ENCODE results near the gene BAZ1A.
"Not testable (repeated sequence)": the region's sequence is repeated elsewhere in the genome, so short reads cannot be mapped to it uniquely, and the experiment has no call there.

The BAZ1A gene

GRCh38 chr14:34857689-34858449, 17.3 kb downstream of the BAZ1A start:
- DNase-seq, result peak; percentile 73

GRCh38 chr14:34853041-34853440, 22.1 kb downstream of the BAZ1A start:
- DNase-seq, result no peak

GRCh38 chr14:34851395-34851794, 23.8 kb downstream of the BAZ1A start:
- no peak for DNase-seq

GRCh38 chr14:34845869-34846268, 29.3 kb downstream of the BAZ1A start:
- no peak for DNase-seq

- peak; percentile 90 for DNase-seq
Observed at GRCh38 chr14:34843011-34843554, 32.1 kb downstream of the BAZ1A start.

- no peak for DNase-seq
Observed at GRCh38 chr14:34837801-34838322, 37.3 kb downstream of the BAZ1A start.

- no peak for DNase-seq
Observed at GRCh38 chr14:34835312-34835711, 39.8 kb downstream of the BAZ1A start.

- DNase-seq, result no peak
Observed at GRCh38 chr14:34833549-34834523, 41.3 kb downstream of the BAZ1A start.

- DNase-seq, result no peak
Observed at GRCh38 chr14:34826661-34827060, 48.5 kb downstream of the BAZ1A start.

- no peak for DNase-seq
Observed at GRCh38 chr14:34824826-34825225, 50.3 kb downstream of the BAZ1A start.

GRCh38 chr14:34824256-34824655, 50.9 kb downstream of the BAZ1A start:
- no peak for DNase-seq

GRCh38 chr14:34817768-34818167, 57.4 kb downstream of the BAZ1A start:
- DNase-seq, result no peak

- no peak for DNase-seq
Observed at GRCh38 chr14:34810028-34810427, 65.1 kb downstream of the BAZ1A start.

- no peak for DNase-seq
Observed at GRCh38 chr14:34806257-34806656, 68.9 kb downstream of the BAZ1A start.

- no peak for DNase-seq
Observed at GRCh38 chr14:34804933-34805332, 70.2 kb downstream of the BAZ1A start.

GRCh38 chr14:34798861-34799260, 76.3 kb downstream of the BAZ1A start:
- DNase-seq, result not testable (repeated sequence)

GRCh38 chr14:34797747-34798583, 77.2 kb downstream of the BAZ1A start:
- DNase-seq, result no peak

GRCh38 chr14:34796902-34797301, 78.3 kb downstream of the BAZ1A start:
- no peak for DNase-seq

GRCh38 chr14:34794941-34795340, 80.2 kb downstream of the BAZ1A start:
- DNase-seq, result no peak

- no peak for DNase-seq
Observed at GRCh38 chr14:34794217-34794616, 80.9 kb downstream of the BAZ1A start.

GRCh38 chr14:34792598-34792997, 82.6 kb downstream of the BAZ1A start:
- DNase-seq, result no peak

Data from activated CD4-positive, alpha-beta T cell treated with anti-CD3 and anti-CD28 coated beads, Interleukin-10, Interleukin-2, amounts not matched to agents 100 ng/mL and 50 ng/mL, durations not matched to agents 16 hours and 8 hours (primary cell).